GM06990 (cell line): Measurements from ENCODE around the gene NR1D2.

Source experiments
- DNase-seq: peaks from one replicate; pipeline ENCODE4 v3.0.0-alpha.2; 2011; ENCODE audit not compliant: insufficient read length; ENCODE audit errors: extremely low read depth
- H3K27me3 ChIP-seq: replicated peaks from 2 replicates; pipeline ENCODE4 v1.6.0; 2011; ENCODE audit warnings: low read length; ENCODE audit not compliant: control insufficient read depth, insufficient read depth
- H3K36me3 ChIP-seq: 2 replicates; pipeline ENCODE4 v1.5.1; 2011; ENCODE audit warnings: low read length; ENCODE audit not compliant: control insufficient read depth, insufficient read depth
- H3K4me3 ChIP-seq: replicated peaks from 2 replicates; pipeline ENCODE4 v1.5.1; 2011; ENCODE audit warnings: low read depth, mild to moderate bottlenecking, control low read depth, low read length
- CTCF ChIP-seq: IDR thresholded peaks from 2 replicates; pipeline ENCODE4 v1.5.1; 2011; ENCODE audit warnings: low read length, control low read depth, mild to moderate bottlenecking, inconsistent platforms; ENCODE audit not compliant: insufficient read depth, poor library complexity, severe bottlenecking

Gene NR1D2

GRCh38 chr3:23919628-23920027 is 25.5 kb upstream of the NR1D2 start:
- no peak for DNase-seq
- Histone ChIP-seq H3K36me3 (peaks cover 7% of the 10 kb centered on the region), H3K27me3 (no peaks in the 10 kb centered on the region), H3K4me3 (no peak overlapping the region)
- TF ChIP-seq CTCF: no peak

GRCh38 chr3:23920151-23920655 is 24.9 kb upstream of the NR1D2 start:
- no peaks in the 10 kb centered on the region for H3K27me3 ChIP-seq
- DNase-seq: no peak
- TF ChIP-seq CTCF: no peak
- H3K36me3 ChIP-seq: peaks cover 7% of the 10 kb centered on the region
- H3K4me3 ChIP-seq: no peak overlapping the region

GRCh38 chr3:23921052-23921511 is 24.0 kb upstream of the NR1D2 start:
- no peak for DNase-seq
- Histone ChIP-seq H3K4me3 (no peak overlapping the region), H3K36me3 (peaks cover 7% of the 10 kb centered on the region), H3K27me3 (no peaks in the 10 kb centered on the region)
- TF ChIP-seq CTCF: no peak

GRCh38 chr3:23923786-23924185 is 21.3 kb upstream of the NR1D2 start:
- Histone ChIP-seq H3K36me3 (peaks cover 6% of the 10 kb centered on the region), H3K4me3 (no peak overlapping the region), H3K27me3 (no peaks in the 10 kb centered on the region)
- TF ChIP-seq CTCF: no peak
- no peak for DNase-seq

- no peak for DNase-seq
- TF ChIP-seq CTCF: no peak
- no peak overlapping the region for H3K4me3 ChIP-seq
- no peaks in the 10 kb centered on the region for H3K36me3 ChIP-seq
- no peaks in the 10 kb centered on the region for H3K27me3 ChIP-seq
Measured at GRCh38 chr3:23926246-23926645, 18.8 kb upstream of the NR1D2 start.

- H3K27me3 ChIP-seq: no peaks in the 10 kb centered on the region
- H3K36me3 ChIP-seq: no peaks in the 10 kb centered on the region
- no peak for TF ChIP-seq CTCF
- H3K4me3 ChIP-seq: no peak overlapping the region
- DNase-seq: no peak
Measured at GRCh38 chr3:23926736-23927135, 18.4 kb upstream of the NR1D2 start.
